Activated CD4-positive, alpha-beta T cell treated with anti-CD3 and anti-CD28 coated beads for 4 hours (primary cell): Measurements from ENCODE around the gene SCN11A.
A peak's percentile ranks its signal among the peaks of the same experiment; 100 is the strongest.

Experiments used
- DNase-seq, 2 donors: peaks; one replicate each; pipeline ENCODE4 v3.0.0-alpha.2; 2020

The SCN11A gene

DNA sequence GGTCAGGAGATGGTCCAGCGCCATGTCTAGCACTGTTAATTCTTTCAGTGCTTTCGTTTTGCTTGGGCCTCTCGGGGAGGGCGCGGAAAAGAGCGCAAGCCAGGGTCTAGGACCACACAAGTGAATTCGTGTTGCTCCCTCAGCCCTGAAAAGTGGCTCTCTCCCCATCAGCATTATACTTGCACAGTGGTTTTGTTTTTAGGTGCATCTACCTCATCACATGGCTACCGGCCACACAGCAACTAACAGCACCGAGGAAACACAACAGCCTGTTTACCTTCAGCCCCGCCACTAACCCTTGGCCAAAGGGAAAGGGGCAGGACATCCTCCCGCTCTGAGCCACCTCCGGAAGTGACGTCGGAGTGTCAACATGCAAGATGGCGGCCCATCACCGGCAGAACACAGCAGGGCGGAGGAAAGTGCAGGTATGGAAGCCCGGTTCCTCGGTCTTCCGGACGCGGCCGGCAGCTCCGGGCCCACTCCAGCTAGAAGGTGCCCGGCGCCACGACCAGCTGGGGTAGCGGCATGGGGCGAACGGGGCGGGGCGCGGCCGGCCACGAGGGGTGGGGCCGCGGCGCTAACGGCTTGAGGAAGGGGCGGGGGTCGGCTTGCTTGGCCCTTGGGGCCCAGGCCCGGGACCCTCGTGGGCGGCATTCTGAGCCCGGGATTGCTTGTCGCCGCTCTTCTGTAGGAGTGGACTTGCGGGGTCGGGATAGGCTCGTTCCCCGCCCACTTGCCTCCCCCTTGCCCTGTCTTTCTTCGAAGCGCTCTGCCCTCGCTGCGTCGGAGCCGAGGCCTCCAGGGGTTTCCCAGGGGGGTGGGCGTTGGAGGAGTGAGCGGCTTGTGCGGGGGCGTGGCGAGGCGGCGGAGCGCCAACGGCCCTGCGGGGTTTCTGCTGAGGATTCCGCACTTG is at the start of gene SCN11A, which contains the start of gene WDR48:
Gene SCN11A, minus strand, starts transcription at position 296 of the 913 bp plus-strand sequence. CDS start 101,582 bp downstream, outside the sequence.
Gene WDR48, plus strand, starts transcription at position 368 of the 913 bp plus-strand sequence. Its CDS starts 10 bp downstream, at position 378.
- DNase-seq: peak; percentile 91

DNA sequence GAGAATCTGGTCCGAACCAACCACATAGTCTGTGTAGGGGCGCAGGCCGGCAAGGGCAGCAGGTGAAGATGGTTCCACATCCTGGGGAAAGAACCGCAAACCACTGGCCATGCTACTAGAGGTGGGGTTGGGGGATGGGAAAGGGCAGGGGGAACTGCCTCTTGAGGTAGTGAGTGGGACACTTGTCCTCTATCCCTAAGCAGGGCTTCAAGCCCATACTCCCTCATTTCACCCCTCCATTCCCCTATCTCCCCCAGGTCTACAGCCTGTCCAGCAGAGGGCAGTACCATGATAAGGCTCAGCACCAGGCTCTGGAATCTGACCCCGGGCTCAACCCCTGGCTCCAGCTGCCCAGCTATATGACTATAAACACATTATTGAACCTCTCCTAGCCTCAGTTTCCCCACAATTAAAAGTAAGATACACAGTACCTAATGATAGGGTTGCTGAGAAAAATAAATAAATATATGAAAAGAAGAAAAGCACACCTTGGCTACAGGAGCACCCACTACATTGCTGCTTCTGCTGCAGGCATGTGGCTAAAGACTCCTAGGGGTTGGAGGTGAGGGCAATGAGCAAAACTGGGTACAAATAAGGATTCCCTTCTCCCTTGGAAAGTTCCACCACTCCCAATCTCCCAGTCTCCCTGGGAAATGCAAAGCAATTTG is 49.4 kb upstream of the SCN11A start:
- peak; percentile 47 to 57 for DNase-seq

DNA sequence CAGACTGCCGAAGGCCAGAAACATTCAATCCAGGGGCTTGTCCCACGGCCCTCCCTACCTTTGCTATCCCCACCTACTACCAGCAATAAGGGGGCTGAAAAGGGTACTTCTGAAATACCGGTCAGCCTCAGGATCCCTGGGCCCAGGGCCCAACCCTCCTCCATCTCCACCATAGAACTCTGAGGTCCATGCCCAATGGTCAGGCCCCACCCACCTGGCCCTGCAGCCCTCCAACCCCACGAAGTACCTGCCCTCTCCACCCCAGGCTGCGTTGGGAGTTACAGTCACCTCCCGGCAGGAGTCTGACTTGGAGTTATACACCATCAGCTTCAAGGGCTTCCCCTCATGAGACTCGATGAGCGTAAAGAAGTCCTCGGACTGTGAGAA is 48.7 kb upstream of the SCN11A start:
- no peak for DNase-seq

DNA sequence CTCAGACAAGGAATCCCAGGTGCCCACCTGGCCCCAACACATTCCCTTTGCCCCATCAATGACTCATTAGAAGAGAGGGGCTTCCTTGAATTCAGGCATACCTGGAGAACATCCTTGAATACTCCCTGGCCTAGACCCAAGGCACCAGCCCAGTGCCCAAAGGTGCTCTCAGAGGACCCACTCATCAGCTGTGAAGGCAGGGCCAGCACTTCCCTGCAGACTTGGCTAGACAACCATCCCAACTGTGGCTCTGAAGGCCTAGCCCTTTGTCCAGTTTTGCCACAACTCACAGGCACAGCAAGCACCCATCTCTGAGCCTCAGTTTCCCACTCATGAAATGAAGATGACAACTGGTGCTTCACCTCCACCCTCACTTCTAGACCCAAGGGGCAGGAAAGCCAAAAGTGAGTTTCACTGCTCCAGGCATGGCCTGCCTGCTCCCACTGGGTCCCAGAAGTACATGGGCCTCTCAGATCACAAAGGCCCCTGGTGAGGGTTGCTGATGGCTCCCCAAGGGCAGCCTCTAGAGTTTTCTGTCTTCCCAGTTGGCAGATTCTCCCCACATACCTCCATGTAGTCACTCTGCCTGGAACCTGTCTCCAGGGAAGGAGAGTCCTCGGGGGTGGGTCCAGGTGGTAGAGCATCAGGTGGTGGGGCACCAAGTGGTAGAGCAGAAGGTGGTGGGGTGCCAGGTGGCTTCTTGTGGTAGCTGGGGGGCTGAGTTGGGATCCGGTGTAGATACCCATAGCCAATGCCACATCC is 48.2 kb upstream of the SCN11A start:
- DNase-seq: no peak

DNA sequence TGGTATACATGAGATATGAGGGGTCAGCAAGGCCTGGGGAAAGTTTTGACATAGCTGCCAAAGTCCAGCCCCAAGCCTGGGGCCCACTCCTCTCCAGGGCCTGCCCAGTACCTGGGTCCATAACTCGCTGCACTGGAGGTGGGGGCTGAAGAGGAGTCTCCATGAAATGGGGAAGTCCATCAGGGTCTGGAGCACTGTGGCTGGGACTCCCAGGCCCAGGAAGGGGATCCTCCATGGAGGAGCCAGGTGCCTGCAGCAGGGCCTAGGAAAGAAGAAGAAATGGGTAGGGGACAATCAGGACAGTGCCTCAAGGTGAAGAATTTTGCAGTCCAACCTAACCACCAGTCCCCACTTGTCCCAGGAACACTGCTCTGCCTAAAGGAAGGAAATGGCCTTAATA is 47.5 kb upstream of the SCN11A start:
- DNase-seq: no peak

DNA sequence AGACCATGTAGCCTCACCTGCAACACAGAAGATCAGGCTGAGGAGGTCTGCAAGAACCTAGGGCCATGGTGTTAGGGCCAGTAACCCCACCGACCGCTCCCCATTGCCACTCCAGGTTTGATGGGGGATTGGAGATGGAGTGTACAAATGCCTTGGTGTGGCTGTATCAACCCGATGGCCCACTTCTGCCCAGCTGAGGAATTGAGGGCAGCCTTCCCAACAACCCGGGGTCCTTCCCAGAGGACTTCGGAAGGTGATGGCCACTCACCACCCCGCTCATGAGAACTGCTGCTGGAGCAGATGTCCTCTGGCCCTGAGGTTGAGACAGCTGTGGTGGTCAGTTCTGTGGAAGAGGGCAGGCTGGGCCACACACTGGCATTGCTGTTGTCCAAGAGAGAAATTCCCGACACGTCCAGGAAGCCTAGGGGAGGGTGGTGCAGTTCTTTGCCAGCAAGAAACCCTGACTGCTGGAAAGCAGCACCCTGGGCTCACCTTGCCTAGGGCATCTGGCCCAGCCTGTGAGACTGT is 46.8 kb upstream of the SCN11A start:
- DNase-seq: no peak

DNA sequence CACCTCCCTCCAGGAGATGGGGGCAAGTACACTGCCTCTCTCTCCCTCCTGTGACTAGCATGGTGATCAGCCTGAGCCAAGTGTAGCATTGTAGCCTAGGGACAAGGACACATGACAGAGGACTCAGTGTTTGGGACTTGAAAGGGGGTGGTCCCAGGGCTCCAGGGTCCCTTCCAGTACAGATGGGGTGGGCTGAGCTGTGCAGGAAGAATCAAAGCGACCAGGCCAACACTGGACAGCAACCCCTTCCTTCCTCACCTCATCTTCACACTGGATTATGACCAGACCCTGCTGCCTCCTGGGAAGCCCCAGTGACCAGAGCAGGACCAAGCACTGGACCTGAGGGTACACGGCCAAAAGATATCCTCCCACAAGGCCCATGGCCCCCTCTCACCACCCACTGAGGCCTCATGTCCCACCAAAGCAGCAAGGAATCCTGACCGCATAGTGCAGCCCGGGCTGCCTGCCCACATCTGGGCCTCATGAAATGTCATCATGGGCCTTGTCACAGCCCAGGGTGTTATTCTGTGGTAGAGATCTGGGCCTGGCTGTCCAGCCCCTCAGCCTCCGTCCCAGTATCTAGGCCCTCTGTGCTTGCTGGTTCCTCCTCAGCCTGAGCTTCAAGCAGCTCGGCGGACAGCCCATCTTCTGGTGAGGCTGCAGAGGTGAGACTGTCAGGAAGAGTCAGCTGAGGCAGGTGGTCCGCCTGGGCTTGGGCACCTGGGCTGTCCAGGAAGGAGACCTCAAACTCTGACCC is 46.1 kb upstream of the SCN11A start:
- no peak for DNase-seq

DNA sequence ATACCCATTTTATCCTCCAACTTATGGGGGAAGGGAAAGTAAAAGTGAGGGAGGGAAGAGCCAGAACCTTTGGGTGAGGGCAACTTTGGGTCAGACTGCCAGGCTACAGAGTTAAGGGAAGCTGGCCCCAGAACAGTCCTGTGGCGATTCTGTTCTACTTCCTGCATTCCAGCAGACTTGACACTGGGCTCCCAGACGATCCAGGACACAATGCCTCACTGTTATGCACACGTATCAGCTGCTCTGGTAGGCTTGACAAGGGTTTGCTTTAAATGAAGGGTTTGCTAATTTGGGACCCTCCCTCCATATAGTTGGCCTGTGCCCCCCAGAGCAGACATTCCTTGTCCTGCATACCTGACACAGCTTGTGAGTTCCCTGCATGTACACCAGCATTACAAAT is 45.0 kb upstream of the SCN11A start:
- no peak for DNase-seq

DNA sequence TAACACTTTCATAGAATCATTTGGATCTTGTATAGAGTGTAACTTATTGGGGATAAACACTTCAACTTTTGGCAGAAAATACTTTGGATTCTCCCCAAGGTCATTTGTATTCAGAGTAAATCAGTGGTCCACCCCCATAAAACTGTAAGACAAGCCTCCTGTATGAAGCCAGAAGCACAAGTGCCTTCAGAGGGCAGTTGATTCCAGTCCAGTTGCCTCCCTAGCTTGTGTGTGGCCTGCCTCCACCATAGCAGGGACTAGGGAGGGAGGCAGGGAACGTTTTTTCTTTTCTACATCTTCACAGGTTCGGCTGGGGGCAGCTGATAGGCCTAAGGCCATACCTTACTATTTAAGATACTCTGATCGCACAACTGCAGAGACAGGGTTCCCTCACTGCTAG is 44.0 kb upstream of the SCN11A start:
- DNase-seq: no peak

DNA sequence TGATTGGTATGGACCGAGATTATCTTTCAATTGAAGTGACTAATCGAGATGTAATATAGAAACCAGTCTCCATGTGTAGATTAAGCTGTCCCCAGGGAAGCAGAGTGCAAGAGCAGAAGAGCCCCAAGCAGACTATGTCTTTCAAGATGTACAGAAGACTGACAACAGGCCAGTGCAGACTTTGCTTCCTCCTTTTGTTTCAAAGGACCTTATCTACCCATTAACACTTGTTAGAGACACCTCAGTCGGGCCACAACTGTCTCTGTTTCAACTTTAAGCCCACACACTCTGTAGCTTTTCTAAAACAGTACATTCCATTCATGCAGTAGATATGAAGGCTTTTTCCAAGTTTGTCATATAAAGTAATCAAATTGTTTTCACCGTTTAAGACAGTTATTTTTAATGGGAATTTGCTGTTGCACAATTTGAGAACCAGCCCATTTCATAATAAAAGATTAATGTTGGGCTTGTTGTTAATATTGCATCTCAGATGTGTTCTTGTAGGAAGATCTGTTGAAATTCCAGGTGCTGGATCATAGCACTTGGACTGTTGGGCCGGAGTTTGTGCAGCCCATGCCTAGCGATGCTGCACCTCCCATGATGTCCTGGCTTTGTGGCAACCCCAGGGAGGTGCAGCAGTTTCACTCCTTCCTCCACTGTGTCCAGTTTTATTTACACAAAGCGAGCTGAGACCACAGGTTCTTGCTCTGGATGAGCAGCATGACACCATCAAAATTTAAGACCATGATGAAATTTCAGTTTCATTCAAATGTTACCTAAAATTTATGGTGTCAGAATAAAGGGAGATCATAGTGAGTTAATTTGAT is 43.3 kb upstream of the SCN11A start:
- no peak for DNase-seq

DNA sequence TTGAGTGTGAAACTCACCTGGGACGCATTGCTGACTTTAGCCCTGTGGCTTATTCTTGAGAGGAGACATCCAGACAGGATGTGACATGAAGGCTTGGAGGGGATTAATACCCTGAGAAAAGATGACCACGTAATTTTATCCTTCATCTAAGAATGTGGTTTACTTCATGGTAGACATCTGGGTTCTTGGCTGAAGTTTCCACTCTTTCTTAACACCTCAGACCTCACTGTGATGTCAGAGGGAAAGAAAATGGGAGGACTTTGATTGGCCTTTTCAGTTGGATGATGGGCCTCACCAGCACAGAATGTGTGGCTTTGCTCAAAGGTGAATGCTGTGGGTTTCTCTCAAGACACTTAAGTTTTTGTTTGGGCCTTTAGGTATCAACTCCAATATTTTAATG is 39.2 kb upstream of the SCN11A start:
- DNase-seq: no peak

DNA sequence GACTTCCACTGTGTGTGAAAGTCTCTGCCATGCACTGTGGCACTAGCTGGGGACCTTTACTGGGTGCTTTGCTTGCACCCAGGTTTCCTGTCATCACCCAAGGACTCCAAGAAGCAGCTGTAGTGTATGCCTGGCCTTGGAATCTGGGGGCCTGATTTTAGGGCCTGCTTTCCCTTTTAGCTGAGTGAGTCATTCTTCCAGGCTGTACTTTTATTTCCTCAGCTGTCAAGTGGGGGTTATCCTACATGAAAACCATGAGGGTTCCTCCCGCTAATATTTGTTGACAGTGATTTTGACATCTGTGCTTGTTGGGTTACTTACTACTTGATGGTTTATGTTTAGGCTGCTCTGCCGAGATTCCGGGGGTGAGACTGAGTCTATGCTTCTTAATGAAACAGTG is 37.1 kb upstream of the SCN11A start:
- no peak for DNase-seq

DNA sequence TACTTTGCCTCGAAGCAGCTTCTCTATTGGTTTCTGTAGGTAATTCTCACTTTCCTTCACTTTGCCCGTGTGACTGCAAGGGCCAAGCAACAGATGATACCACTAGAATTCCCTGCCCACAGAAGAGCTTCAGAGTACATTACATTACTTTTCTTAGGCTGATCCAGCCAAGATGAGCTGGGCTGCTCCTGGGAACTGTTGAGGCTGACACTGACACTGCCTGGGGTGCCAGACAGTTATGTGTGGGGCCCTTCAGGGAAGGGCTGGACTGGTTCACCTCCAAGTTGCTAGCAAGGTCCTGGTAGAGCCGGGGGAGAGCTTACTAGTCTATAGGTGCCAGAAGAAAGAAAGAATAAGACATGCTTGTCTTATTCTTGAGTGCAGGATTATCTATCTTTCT is 36.7 kb upstream of the SCN11A start:
- no peak for DNase-seq

DNA sequence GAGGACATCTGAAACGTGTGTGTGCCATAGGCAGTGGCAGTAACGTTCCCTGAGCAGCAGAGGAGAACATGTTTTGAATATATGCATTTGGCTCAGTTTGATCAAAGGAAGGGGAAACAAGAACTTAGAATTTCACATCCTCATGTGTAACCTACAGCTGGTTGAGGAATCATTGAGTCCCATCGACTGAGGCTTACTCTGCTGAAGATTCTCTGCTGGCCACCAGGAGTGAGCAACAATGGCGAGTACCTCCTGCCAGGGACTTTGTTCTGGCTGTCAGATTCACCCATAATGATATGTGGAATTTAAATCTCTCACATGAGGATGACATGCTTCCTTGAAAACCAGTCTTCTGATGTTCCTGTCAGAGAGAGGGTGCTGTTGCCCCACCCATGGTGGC is 34.4 kb upstream of the SCN11A start:
- DNase-seq: no peak

DNA sequence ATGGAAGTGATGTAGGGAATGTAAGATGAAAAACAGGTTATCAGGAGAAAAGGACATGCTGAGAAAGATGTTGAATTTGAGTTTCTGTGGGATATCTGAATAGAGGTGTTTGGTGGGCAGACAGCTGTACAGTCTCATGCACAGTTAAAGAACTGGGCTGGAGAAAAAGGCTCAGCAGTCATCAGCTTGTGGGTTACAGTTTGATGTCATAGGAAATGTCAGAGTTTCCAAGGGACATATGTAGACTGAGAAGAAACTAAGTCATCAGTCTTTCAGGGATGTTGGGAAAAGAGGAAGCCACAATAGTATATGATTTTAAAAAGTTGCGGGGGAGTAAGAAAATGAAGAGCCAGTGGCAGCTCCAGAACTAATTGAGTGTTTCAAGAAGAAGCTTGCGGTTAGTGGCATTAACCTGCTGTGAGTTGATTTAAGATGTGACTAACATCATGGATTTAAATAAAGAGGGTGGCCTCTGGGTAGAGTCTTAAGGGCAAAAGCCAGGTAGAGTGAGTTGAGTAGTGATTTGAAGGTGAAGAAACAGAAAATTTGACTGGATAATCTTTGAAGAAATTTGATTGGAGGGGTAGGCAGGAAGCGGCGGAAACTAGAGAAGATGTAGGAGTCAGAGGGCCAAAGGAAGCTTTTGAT is 31.0 kb upstream of the SCN11A start:
- DNase-seq: no peak

DNA sequence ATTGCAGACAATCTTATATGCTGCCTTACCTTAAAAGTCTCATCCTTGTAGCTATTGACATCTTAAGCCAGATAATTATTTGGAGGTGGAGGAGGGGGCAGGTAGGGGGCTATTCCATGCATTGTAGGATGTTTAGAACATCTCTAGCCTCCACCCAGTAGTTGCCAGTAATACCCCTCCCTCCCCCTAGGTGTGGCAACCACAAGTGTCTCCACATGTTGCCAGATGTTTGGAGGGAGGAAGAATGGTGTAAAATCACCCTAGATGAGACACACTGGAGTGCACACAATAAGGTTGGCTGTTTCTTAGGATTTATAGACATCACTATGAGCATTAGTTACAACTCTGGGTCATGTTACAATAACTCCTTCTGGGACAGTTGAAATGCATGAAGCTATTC is 28.3 kb upstream of the SCN11A start:
- no peak for DNase-seq

DNA sequence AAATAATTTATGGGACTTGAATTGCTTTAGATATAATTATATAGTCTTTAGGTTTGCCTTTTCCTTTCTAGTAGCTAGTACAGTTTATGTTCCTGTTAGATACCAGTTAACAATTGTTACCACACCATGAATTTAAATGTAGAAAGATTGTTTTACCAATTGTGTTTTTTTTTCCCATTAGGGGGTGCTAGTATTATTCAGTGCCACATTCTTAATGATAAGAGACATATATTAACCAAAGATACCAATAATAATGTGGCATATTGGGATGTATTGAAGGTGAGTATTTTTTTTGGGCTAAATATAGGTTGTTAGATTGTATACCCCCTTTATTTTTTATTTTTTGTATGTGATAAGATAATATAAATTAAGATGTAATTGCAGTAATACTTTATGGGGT is 27.8 kb upstream of the SCN11A start:
- no peak for DNase-seq

DNA sequence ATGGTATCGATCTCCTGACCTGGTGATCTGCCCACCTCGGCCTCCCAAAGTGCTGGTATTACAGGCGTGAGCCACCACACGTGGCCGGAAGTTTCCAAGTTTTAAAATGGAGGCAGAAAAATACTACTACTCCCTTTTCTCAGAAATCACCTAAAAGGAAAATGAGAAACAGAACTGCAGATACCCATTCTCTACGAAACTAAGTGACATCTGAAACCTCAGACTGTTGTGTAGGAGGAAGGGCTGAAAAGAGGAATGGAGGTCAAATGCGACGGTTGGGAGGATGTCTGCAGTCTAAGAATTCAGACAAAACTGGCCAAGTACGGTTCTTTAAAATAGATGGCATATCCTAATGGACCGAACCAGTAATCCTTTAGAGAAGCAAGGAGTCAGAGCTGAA is 24.2 kb upstream of the SCN11A start:
- no peak for DNase-seq

DNA sequence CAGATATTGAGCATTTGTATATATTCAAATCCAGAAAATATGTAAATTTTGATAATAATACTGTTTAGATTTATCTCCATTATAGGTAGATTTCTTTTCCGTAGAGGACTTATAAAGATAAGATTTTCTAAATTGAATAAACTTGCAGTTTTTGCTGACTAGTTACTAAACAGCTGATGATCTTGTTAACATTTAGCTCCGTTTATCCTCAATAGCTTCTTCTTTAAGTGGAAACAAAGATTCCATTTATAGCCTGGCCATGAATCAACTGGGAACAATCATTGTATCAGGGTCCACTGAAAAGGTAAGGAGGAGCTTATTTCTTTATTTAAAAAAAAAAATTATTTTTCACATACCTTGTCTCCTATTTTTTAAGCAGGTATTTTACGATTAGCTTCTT is 16.8 kb upstream of the SCN11A start:
- no peak for DNase-seq

DNA sequence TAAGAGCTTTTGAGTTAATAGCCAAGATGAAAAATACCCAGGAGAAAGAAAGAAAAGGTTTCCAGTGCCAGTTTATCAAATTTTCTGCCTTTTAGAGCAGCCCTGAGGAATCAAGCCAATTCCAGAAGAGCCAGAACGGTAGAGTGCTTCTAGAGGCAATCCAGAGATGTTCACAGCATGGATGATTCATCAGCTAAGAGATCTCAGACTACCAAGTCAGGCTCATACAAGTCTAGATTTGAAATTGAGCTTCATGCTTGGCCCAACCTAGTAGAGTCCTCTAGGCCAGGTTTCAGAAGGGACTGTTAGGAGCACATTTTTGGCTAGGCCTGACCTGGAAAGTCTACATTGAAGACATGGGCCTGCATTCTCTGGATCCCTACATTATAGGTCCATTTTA is 15.5 kb upstream of the SCN11A start:
- no peak for DNase-seq

DNA sequence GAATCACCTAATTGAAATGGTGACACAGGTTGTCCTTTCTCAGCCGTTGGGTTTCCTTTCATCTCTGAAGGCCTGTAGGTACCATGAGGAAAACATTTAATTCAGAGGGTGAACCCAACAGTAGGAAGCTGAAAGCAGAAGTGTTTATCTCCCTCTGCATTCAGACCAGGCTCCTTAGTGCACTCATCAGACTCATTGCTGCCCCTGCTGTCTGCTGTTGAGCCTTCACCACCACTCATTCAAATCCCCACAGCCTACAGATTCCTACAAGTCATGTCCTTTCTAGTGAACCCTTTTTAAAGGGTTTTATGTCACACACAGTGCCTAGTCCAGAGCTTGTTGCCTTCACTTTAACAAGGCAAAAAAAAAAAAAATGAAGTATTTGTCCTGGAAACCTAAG is 13.5 kb upstream of the SCN11A start:
- peak; percentile 2 to 6 for DNase-seq
